HCT116 (cell line): Measurements from ENCODE around the gene CYSRT1. TPM values are rescaled to one million over a fixed set of nuclear protein-coding genes. Genes with fewer than 3 reads are reported as not detected.

Experiments
- ATAC-seq: fragments of 200-7000 bp; cut with Tn5 transposase; 2 replicates; pipeline ENCODE4 v1.9.1; 2020; ENCODE audit warnings: mild to moderate bottlenecking, moderate library complexity
- BruUV-seq: library from RNA; stranded (reverse); fragments of 400-500 nt; replicated peaks from 2 replicates; lab custom pipeline; 2021; lab: Mats Ljungman, UMichigan
- CTCF ChIA-PET: fragments of 300-600 bp; sonication (Branson Sonifier 250); formaldehyde crosslinking; loops from one replicate; lab custom pipeline; 2021; ENCODE audit warnings: antibody characterized with exemption; lab: Charles Lee
- POLR2A ChIA-PET: fragments of 300-600, 350-600 bp; sonication (Branson Sonifier 250); formaldehyde crosslinking; loops from one replicate; lab custom pipeline; 2021; ENCODE audit warnings: antibody characterized with exemption; lab: Charles Lee
- RAD21 ChIA-PET, 2 experiments: fragments of 300-600 bp; sonication (Branson Sonifier 250); formaldehyde crosslinking; loops; one replicate each; lab custom pipeline; 2023; ENCODE audit warnings: low total read pairs in 2 of 2; ENCODE audit not compliant: uncharacterized antibody in 2 of 2, unreplicated experiment in 2 of 2, low non-redundant PET in 1 of 2; lab: Charles Lee
- DNase-seq: peaks from one replicate; pipeline ENCODE4 v3.0.0-alpha.2; 2010; ENCODE audit warnings: low read depth, low spot score
- H2AFZ ChIP-seq: fragments of 200-600 bp; shearing (Covaris generic), sonication (generic); 2 replicates; pipeline ENCODE4 v1.6.1; 2017; ENCODE audit warnings: low read depth, mixed run types, mixed read lengths, antibody characterized with exemption, low read length; ENCODE audit not compliant: poor library complexity, severe bottlenecking
- H3K27ac ChIP-seq: 2 replicates; pipeline ENCODE4 v1.5.1; 2012; ENCODE audit warnings: low read depth, low read length
- H3K27me3 ChIP-seq: fragments of 200-600 bp; sonication (generic); 2 replicates; pipeline ENCODE4 v1.6.1; 2016; ENCODE audit warnings: mixed run types, low read length, mixed read lengths; ENCODE audit not compliant: insufficient read depth
- H3K36me3 ChIP-seq, 2 experiments: fragments of 200-500 bp in 1 of 2; fragments of 200-600 bp in 1 of 2; sonication (Bioruptor generic) in 1 of 2; sonication (generic) in 1 of 2; 2 replicates each; pipeline versions ENCODE4 v1.5.1 to v1.6.1; 2014 to 2016; ENCODE audit warnings: low read length in 2 of 2, inconsistent platforms in 1 of 2, mixed read lengths in 1 of 2, mixed run types in 1 of 2; ENCODE audit not compliant: insufficient read depth in 2 of 2, control insufficient read depth in 1 of 2
- H3K4me1 ChIP-seq, 2 experiments: fragments of 200-600 bp in 1 of 2; sonication (generic) in 1 of 2; 2 replicates each; pipeline versions ENCODE4 v1.5.1 to v1.6.1; 2012 to 2017; ENCODE audit warnings: low read length in 2 of 2, inconsistent platforms in 1 of 2, mild to moderate bottlenecking in 1 of 2, mixed read lengths in 1 of 2, mixed run types in 1 of 2, moderate library complexity in 1 of 2; ENCODE audit not compliant: insufficient read depth in 2 of 2, control insufficient read depth in 1 of 2
- H3K4me2 ChIP-seq: fragments of 200-600 bp; sonication (generic); 2 replicates; pipeline ENCODE4 v1.6.1; 2017; ENCODE audit warnings: mixed run types, low read length, mixed read lengths
- H3K4me3 ChIP-seq, 2 experiments: fragments of 200-600 bp in 1 of 2; sonication (generic) in 1 of 2; replicated peaks in 1 of 2; 2 replicates each; pipeline ENCODE4 v1.5.1; 2011 to 2016; ENCODE audit warnings: low read length in 2 of 2, control low read depth in 1 of 2, low read depth in 1 of 2, mild to moderate bottlenecking in 1 of 2, mixed read lengths in 1 of 2, mixed run types in 1 of 2
- H3K79me2 ChIP-seq: fragments of 200-600 bp; sonication (generic); 2 replicates; pipeline ENCODE4 v1.6.1; 2017; ENCODE audit warnings: mild to moderate bottlenecking, mixed run types, low read length, moderate library complexity, mixed read lengths; ENCODE audit not compliant: insufficient read depth
- H3K9ac ChIP-seq: fragments of 200-600 bp; sonication (generic); 2 replicates; pipeline ENCODE4 v1.6.1; 2016; ENCODE audit warnings: low read length, mixed read lengths
- H3K9me2 ChIP-seq: fragments of 200-600 bp; sonication (generic), shearing (Covaris generic); 2 replicates; pipeline ENCODE4 v1.6.1; 2017; ENCODE audit warnings: mixed run types, mild to moderate bottlenecking, moderate library complexity; ENCODE audit not compliant: insufficient read depth
- H3K9me3 ChIP-seq, 2 experiments: fragments of 200-500 bp in 1 of 2; fragments of 200-600 bp in 1 of 2; sonication (Bioruptor generic) in 1 of 2; sonication (generic) in 1 of 2; 2 replicates each; pipeline ENCODE4 v1.6.1; 2014 to 2017; ENCODE audit warnings: low read length in 2 of 2, mixed read lengths in 2 of 2, inconsistent platforms in 1 of 2, low read depth in 1 of 2, mild to moderate bottlenecking in 1 of 2, mixed run types in 1 of 2, moderate library complexity in 1 of 2; ENCODE audit not compliant: control insufficient read depth in 1 of 2, insufficient read depth in 1 of 2
- H4K20me1 ChIP-seq: fragments of 200-600 bp; sonication (generic), shearing (Covaris generic); 2 replicates; pipeline ENCODE4 v1.6.1; 2017; ENCODE audit warnings: mixed run types, mild to moderate bottlenecking, moderate library complexity; ENCODE audit not compliant: insufficient read depth
- CBX3 ChIP-seq: IDR thresholded peaks from 2 replicates; pipeline ENCODE4 v1.6.1; 2012; ENCODE audit warnings: low read depth
- CEBPB ChIP-seq: IDR thresholded peaks from 2 replicates; pipeline ENCODE4 v1.6.1; 2012; ENCODE audit warnings: low read depth
- EGR1 ChIP-seq: IDR thresholded peaks from 2 replicates; pipeline ENCODE4 v1.6.1; 2012; ENCODE audit warnings: low read depth
- EZH2 ChIP-seq: fragments of 200-600 bp; sonication (generic); IDR thresholded peaks from 2 replicates; pipeline ENCODE4 v1.6.1; 2017; ENCODE audit warnings: antibody characterized with exemption, mixed run types
- EZH2phosphoT487 ChIP-seq: fragments of 200-600 bp; IDR thresholded peaks from 2 replicates; pipeline ENCODE4 v1.6.1; 2018; ENCODE audit warnings: antibody characterized with exemption, borderline replicate concordance
- FOSL1 ChIP-seq: IDR thresholded peaks from 2 replicates; pipeline ENCODE4 v1.6.1; 2012; ENCODE audit warnings: low read depth
- JUND ChIP-seq: IDR thresholded peaks from 2 replicates; pipeline ENCODE4 v1.6.1; 2012
- POLR2A ChIP-seq: IDR thresholded peaks from 2 replicates; pipeline ENCODE4 v1.7.0; 2011; ENCODE audit warnings: borderline replicate concordance; ENCODE audit not compliant: insufficient read depth, insufficient read length; ENCODE audit errors: extremely low read depth
- POLR2AphosphoS5 ChIP-seq: IDR thresholded peaks from 2 replicates; pipeline ENCODE4 v1.6.1; 2011; ENCODE audit warnings: mild to moderate bottlenecking, low read depth, low read length, moderate library complexity
- RAD21 ChIP-seq: IDR thresholded peaks from 2 replicates; pipeline ENCODE4 v1.6.1; 2012; ENCODE audit warnings: low read depth, mild to moderate bottlenecking
- REST ChIP-seq: IDR thresholded peaks from 2 replicates; pipeline ENCODE4 v1.6.1; 2012; ENCODE audit warnings: low read depth
- SIN3A ChIP-seq: IDR thresholded peaks from 2 replicates; pipeline ENCODE4 v1.6.1; 2012; ENCODE audit warnings: low read depth
- SP1 ChIP-seq: IDR thresholded peaks from 2 replicates; pipeline ENCODE4 v1.6.1; 2012; ENCODE audit warnings: low read depth
- SRF ChIP-seq: IDR thresholded peaks from 2 replicates; pipeline ENCODE4 v1.6.1; 2012; ENCODE audit warnings: low read depth
- TCF7L2 ChIP-seq: IDR thresholded peaks from 2 replicates; pipeline ENCODE4 v1.7.0; 2011; ENCODE audit warnings: borderline replicate concordance, inconsistent platforms; ENCODE audit not compliant: insufficient read depth, insufficient read length; ENCODE audit errors: extremely low read depth
- YY1 ChIP-seq: IDR thresholded peaks from 2 replicates; pipeline ENCODE4 v1.6.1; 2011; ENCODE audit warnings: low read length, low read depth, moderate library complexity, mild to moderate bottlenecking; ENCODE audit not compliant: insufficient replicate concordance; ENCODE audit errors: extremely low read depth
- ZBTB33 ChIP-seq: IDR thresholded peaks from 2 replicates; pipeline ENCODE4 v1.6.1; 2011; ENCODE audit warnings: mild to moderate bottlenecking, low read length, moderate library complexity; ENCODE audit not compliant: insufficient replicate concordance; ENCODE audit errors: extremely low read depth
- ZNF274 ChIP-seq: fragments of 200-500 bp; sonication (Bioruptor generic); IDR thresholded peaks from 2 replicates; pipeline ENCODE4 v1.6.1; 2014; ENCODE audit warnings: mild to moderate bottlenecking, low read depth, low read length, inconsistent platforms
- intact Hi-C: fragments of 100-400 bp; cut with micrococcal nuclease; formaldehyde crosslinking; loops from 2 replicates; pipeline ENCODE4 v1.10.0; 2022
- total RNA-seq: library from RNA; stranded (reverse); gene quantifications from one replicate; pipeline ENCODE4 v1.2.1, GENCODE V29; 2021; ENCODE audit not compliant: unreplicated experiment
- TF ChIP-seq, protein P1 (sequence below): IDR thresholded peaks from 2 replicates; pipeline ENCODE4 v1.6.1; 2012
- TF ChIP-seq, protein P2 (sequence below), 3 experiments: fragments of 200-600 bp in 1 of 3; sonication (generic) in 1 of 3; IDR thresholded peaks in 2 of 3; conservative IDR thresholded peaks in 1 of 3; 2 replicates each; pipeline ENCODE4 v1.5.1; 2012 to 2017; ENCODE audit warnings: low read depth in 2 of 3, low read length in 2 of 3, antibody characterized with exemption in 1 of 3, borderline replicate concordance in 1 of 3, control low read depth in 1 of 3, mild to moderate bottlenecking in 1 of 3, mixed read lengths in 1 of 3, mixed run types in 1 of 3, moderate library complexity in 1 of 3; ENCODE audit not compliant: insufficient read depth in 1 of 3

Gene CYSRT1
- total RNA-seq, 1 experiment from 2014 or later, result 4.3 TPM

- Histone ChIP-seq H3K27ac (no peak overlapping the region), H3K9me2 (no peaks in the 10 kb centered on the region), H4K20me1 (no peaks in the 10 kb centered on the region), H3K9me3 (no peaks in the 10 kb centered on the region), H3K36me3 (peaks cover 0 to 20% of the 10 kb centered on the region in 2 experiments; a peak in 1 of 4 replicates), H3K4me1 (peaks cover 12 to 22% of the 10 kb centered on the region in 2 experiments; a peak in 3 of 4 replicates), H3K4me2 (no peak overlapping the region), H3K9ac (no peak overlapping the region), H3K4me3 (no peak overlapping the region), H3K27me3 (no peaks in the 10 kb centered on the region), H2AFZ (no peak overlapping the region), H3K79me2 (peaks cover 43% of the 10 kb centered on the region)
- ChIA-PET POLR2A (no interaction called here), RAD21 (no interaction called here), CTCF (no interaction called here)
- TF ChIP-seq TCF7L2, result no peak
- TF ChIP-seq CEBPB, result no peak
- TF ChIP-seq, protein P1, sequence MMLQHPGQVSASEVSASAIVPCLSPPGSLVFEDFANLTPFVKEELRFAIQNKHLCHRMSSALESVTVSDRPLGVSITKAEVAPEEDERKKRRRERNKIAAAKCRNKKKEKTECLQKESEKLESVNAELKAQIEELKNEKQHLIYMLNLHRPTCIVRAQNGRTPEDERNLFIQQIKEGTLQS, result no peak
- no peak for TF ChIP-seq SP1
- no peak for TF ChIP-seq YY1
- TF ChIP-seq ZBTB33, result no peak
- TF ChIP-seq EZH2, result no peak
- no peak for TF ChIP-seq EZH2phosphoT487
- no peak for TF ChIP-seq REST
- TF ChIP-seq, protein P2, sequence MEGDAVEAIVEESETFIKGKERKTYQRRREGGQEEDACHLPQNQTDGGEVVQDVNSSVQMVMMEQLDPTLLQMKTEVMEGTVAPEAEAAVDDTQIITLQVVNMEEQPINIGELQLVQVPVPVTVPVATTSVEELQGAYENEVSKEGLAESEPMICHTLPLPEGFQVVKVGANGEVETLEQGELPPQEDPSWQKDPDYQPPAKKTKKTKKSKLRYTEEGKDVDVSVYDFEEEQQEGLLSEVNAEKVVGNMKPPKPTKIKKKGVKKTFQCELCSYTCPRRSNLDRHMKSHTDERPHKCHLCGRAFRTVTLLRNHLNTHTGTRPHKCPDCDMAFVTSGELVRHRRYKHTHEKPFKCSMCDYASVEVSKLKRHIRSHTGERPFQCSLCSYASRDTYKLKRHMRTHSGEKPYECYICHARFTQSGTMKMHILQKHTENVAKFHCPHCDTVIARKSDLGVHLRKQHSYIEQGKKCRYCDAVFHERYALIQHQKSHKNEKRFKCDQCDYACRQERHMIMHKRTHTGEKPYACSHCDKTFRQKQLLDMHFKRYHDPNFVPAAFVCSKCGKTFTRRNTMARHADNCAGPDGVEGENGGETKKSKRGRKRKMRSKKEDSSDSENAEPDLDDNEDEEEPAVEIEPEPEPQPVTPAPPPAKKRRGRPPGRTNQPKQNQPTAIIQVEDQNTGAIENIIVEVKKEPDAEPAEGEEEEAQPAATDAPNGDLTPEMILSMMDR (IDR thresholded peaks at IDR 0.05 in 2 of 3, conservative IDR thresholded peaks at IDR 0.05 in 1 of 3; ENCODE audit: borderline replicate concordance in 1 of 3, insufficient read depth in 1 of 3, low read depth in 2 of 3, low read length in 2 of 3), result no peak
- TF ChIP-seq SRF, result no peak
- no peak for TF ChIP-seq RAD21
- TF ChIP-seq SIN3A, result no peak
- TF ChIP-seq JUND, result no peak
- no peak for TF ChIP-seq ZNF274
- TF ChIP-seq POLR2A, result no peak
- no peak for TF ChIP-seq FOSL1
- no peak for TF ChIP-seq EGR1
- no peak for TF ChIP-seq POLR2AphosphoS5
- TF ChIP-seq CBX3, result no peak
- DNase-seq (no peak), ATAC-seq (no peak)
- no TSS peak for BruUV-seq
- intact Hi-C loops, result loop anchor here (5.0 kb wide), 1 partner anchor 42 kb away; the partner anchor contains the start of genes CYSRT1 and RNF224
Measured at GRCh38 chr9:137184881-137185660, 39.9 kb upstream of the CYSRT1 start.
